HFF-Myc (cell line): ENCODE results near the gene MAP3K10.

Experiments
- DNase-seq: peaks from one replicate; pipeline ENCODE4 v3.0.0-alpha.2; 2011; ENCODE audit warnings: low read depth; ENCODE audit errors: extremely low read depth
- H3K4me3 ChIP-seq: replicated peaks from 2 replicates; pipeline ENCODE4 v1.5.1; 2011; ENCODE audit warnings: low read depth, mild to moderate bottlenecking, control low read depth, low read length
- TF ChIP-seq, protein P1 (sequence below): IDR thresholded peaks from 2 replicates; pipeline ENCODE4 v1.5.1; 2012; ENCODE audit warnings: mild to moderate bottlenecking, low read depth, low read length, control low read depth; ENCODE audit errors: missing control alignments

Gene MAP3K10

GRCh38 chr19:40255619-40256166 lies 64.5 kb downstream of the MAP3K10 start:
- DNase-seq: no peak
- TF ChIP-seq, protein P1, sequence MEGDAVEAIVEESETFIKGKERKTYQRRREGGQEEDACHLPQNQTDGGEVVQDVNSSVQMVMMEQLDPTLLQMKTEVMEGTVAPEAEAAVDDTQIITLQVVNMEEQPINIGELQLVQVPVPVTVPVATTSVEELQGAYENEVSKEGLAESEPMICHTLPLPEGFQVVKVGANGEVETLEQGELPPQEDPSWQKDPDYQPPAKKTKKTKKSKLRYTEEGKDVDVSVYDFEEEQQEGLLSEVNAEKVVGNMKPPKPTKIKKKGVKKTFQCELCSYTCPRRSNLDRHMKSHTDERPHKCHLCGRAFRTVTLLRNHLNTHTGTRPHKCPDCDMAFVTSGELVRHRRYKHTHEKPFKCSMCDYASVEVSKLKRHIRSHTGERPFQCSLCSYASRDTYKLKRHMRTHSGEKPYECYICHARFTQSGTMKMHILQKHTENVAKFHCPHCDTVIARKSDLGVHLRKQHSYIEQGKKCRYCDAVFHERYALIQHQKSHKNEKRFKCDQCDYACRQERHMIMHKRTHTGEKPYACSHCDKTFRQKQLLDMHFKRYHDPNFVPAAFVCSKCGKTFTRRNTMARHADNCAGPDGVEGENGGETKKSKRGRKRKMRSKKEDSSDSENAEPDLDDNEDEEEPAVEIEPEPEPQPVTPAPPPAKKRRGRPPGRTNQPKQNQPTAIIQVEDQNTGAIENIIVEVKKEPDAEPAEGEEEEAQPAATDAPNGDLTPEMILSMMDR: no peak
- H3K4me3 ChIP-seq: no peak overlapping the region

GRCh38 chr19:40256512-40256911 lies 65.3 kb downstream of the MAP3K10 start:
- DNase-seq: no peak
- TF ChIP-seq, protein P1: no peak
- no peak overlapping the region for H3K4me3 ChIP-seq

DNA sequence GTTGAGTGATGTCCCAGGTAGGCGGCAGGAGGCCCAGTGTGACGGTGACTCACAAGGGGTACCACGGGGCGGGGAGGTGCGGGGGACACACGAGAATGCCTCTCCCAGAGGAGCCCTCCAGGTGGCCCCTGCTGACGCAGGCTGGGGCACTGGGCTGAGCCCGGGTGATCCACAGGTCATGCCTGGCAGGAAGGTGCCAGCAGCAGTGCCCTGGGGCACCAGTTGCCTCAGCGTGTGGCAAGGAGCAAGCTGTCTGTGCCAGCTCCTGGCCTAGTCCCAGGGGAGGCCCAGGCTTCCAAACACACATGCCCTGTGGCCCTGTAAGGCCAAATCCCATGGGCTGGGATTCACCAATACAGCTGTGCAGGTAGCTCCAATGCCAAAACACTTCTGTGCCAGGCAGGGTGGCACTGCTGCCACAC lies 65.9 kb downstream of the MAP3K10 start:
- DNase-seq: no peak
- H3K4me3 ChIP-seq: no peak overlapping the region
- TF ChIP-seq, protein P1: no peak

DNA sequence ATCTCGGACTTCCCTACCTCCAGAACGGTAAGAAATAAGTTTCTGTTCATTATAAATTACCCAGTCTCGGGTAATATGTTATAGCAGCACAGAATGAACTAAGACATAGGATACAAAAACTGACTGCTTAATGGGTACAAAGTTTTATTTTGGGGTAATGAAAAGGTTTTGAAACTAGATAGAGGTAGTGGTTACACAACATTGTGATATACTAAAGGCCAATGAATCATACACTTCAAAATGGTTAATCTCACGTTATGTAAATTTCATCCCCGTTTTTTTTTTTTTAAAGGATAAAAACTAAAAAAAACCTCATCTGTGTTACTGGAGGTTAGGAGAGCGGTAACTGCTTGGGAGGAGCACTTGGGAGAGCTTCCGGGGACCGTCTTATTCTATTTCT lies 70.4 kb downstream of the MAP3K10 start:
- no peak for DNase-seq
- TF ChIP-seq, protein P1: no peak

GRCh38 chr19:40262422-40262821 lies 71.2 kb downstream of the MAP3K10 start:
- TF ChIP-seq, protein P1: no peak
- H3K4me3 ChIP-seq: no peak overlapping the region
- no peak for DNase-seq

More for the DNA sequence above, 70.4 kb downstream of the MAP3K10 start:
- H3K4me3 ChIP-seq: no peak overlapping the region

DNA sequence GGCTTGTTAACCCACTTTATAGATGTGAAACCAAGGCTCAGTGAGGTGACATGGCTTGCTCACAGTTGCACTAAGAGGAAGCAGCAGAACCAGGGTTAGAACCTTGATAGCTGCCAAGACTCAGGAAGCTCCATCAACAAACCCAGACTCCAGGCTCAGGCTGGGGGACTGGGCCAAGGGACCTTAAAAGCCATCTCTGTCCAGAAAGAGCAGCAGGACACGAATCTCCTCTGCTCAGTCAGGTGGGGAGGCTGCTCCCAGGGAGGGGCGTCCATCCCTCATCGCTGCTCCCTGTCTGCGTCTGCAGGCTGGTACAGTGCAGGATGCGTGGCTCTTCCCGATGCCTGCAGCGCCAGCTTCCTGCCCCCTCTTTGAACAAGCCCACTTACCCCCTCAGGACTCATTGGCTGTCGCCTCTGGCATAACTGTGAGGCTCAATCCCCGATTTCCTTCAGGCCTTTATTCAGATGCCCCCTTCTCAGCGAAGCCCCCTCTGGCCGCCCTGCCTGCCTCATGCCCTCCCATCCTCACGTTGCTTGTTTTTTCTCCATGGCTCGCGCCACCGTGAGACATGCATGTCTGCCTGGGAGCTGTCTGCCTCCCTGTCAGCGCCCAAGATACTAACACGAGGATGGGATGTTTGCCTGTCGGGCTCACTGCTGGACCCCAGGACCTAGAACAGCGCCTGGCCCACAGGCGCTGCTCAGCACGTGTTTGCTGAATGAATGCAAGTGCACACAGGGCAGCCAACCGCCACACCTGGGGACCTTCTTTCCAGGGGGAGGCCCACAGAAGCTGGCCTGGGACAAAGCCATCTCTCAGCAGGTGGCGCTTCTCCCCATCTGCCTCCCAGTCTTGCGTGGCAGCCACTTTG lies 72.5 kb downstream of the MAP3K10 start:
- TF ChIP-seq, protein P1: no peak
- H3K4me3 ChIP-seq: no peak overlapping the region
- DNase-seq: no peak
